HG03565 (cell line): ENCODE data around the gene RPL26.
"Not testable (repeated sequence)": the region's sequence is repeated elsewhere in the genome, so short reads cannot be mapped to it uniquely, and the experiment has no call there.

ENCODE experiments used
- ATAC-seq: cut with Tn5 transposase; IDR thresholded peaks from one replicate; pipeline ENCODE4 v1.9.1; 2021; ENCODE audit warnings: mild to moderate bottlenecking, moderate library complexity; ENCODE audit not compliant: unreplicated experiment

RPL26 gene

DNA sequence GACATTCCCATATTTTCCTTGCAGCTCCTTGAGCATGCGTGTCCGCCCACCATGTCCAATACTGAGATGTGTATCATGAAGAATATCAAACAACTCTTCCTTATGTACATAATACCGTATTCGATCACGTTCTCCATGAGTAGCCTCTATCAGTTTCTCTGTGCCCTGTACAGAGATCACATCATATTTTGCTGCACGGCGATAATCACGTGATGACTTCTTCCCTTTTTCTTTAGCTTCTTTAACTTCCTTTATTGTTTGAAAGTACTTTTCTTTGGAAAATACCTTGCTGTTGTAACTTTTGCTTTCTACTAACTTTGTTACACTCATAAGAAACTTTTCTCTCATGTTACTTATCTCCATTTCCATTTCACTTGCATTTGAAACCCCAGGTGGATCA lies 13.0 kb downstream of the RPL26 start:
- no peak for ATAC-seq

DNA sequence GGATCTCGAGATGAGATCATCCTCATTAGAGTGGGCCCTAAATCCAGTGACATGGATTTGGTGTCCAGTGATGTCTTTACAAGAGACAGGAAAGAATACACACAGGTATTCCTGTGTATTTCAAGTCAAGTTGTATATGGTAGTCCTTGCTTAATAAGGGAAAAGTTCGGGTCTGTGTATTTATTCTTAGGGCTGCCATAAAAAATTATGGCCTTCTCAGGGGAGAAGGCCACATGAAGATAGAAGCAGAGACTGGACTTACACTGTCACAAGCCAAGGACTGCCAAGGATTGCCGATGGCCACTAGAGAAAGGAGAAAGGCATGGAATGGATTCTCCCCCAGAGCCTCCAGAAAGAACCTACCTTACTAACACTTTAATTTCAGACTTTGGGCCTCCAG lies 14.8 kb downstream of the RPL26 start:
- no peak for ATAC-seq

DNA sequence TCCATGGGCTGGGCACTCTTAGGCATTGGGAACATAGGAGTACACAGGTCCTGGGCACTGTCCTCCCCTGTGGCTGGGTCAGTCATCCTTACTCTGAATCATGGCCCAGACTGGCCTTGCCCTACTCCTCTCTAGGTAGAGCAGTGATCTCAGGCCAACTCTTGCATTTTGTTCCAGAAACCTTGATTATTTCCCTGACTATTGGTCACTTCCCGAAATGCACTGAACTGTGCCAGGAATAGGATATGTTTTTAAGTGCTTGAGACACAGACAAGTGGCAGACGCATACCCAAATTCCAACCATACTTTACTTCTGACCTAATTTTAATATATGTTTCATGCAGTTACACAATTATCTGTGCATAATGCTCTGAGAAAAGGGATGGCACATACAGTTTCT lies 16.8 kb downstream of the RPL26 start:
- no peak for ATAC-seq

DNA sequence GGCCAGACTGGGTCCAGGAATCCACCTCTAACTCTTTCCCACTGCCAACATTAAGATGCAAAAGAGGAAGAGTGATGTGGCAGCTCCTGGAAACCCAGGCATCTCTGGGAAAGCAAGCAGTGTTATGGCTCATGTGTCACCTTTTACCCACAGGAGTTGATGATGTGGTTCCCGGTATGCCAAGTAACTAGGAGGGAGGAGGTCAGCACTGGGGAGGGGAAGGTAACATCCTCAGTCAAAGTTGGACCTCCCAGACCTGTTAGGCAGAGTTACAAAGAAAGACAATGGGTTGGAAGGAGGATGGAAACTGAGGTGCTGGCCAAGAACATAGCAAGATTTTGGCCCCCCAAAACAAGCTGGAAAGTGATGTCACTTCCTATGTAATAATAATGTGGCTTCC lies 17.9 kb downstream of the RPL26 start:
- no peak for ATAC-seq

DNA sequence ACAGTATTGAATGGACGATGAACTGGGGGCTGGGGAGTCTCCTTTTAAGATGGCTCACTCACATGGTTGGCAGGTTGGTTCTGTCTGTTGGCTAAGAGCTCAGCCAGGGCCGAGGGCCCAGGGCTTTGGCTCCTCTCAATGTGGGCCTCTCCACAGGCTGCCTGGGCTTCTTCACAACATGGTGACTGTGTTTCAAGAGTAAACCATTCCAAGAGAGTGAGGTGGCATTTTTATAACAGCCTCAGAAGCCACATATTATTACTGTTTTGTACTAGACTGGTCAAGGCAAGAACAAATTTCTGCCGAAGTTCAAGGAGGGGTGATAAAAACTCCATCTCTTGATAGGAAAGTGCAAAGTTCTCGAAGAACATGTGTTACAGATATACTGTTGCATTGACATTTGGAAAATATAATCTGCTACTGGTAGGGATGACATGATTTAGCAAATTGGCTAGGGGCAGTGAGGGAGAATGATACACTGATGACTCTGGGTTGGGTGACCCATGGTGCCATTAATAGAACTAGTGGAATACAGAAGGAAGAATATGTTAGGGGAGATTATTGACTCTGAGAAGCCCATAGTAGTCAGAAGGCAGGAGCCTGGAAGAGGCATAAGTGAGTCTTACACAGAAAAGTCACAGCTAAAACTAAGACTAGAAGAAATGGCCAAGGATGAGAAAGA lies 20.2 kb downstream of the RPL26 start:
- ATAC-seq = no peak

DNA sequence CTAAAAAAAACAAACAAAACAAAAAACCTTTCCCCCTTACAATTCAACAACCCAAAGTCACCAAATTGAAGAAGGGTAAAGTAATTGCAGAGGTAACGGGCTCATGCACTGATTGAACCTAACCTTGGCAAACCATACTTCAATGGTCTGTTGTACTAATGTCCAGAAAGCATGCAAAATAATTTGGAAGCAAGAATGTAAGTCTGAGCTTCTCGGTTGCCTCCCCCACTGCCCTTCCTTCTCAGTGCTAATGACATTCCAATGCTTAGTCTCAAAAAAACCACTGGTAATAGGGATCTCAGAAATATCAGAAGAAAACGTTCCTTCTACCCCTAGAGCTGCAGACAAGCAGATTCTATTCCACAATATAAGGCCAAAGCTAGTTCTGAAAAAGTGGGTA lies 22.2 kb downstream of the RPL26 start:
- no peak for ATAC-seq

DNA sequence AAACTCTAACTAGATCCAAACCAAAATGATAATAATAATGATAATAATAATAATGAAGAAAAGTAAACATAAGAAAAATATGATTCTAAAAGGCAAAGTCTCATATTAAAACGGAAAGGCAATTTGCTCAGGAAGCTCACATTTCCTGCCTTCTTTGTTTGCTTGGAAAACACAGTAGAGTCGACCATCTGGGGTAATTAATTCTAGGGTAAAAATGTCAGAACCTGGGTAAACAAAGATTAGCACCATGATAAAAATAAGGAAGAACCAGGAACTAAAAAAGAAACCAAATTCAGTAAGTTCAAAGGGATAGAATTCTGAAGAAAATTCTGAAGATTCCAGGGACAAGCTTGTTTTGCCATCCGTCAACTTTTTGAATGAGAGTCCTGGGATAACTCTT lies 22.7 kb downstream of the RPL26 start:
- no peak for ATAC-seq

DNA sequence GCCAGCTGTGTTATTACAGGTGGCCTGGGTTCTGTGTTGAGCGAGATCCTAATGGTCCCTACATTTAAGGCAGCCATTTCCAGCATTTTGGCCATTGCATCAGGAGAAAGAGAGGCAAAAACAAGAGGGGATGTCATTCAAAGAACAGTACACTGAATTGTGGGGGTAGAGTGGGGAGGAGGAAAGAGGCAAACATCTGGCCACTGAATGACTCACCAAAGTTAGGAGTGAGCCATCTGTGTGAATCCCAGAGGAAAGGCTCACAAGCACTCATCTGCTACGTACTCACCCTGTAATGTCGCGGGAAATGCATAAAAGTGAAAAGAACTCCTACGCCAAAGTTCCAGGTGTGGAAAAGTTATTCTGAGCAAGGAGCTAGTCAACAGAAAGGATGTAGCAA lies 23.2 kb downstream of the RPL26 start:
- no peak for ATAC-seq

DNA sequence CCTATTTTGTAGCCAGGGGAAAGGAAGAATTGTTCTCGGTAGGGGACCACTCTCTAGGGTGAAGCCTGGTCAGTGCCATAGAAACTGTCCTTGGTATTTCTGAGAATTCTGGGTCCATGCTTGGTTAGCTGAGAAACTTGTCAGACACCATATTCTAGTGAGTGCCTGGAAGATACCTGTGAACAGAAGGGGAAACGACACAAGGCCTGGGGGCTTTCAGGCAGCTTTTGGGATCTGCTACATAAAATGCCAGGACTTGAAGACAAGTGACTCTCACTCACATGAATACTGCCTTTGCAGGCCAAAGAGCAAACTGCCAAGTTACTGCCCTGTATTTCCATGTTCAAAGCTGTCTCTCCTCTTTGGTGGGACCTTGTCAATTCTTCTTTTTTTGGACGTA lies 25.1 kb downstream of the RPL26 start:
- ATAC-seq = no peak

DNA sequence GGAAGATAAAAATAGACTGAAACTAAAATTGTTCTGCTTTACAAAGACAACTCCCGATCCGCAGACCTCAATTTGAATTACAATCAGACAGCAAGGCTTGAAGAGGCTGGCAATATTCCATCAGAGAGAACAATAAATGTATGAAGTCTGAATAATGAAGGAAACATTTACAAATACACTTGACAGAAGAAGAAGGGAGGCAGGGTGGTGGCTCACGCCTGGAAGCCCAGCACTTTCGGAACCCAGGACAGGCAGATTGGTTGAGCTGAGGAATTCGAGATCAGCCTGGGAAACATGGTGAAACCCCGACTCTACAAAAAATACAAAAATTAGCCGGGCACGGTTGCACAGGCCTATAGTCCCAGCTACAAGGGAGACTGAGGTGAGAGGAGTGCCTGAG lies 28.8 kb downstream of the RPL26 start:
- ATAC-seq = no peak

DNA sequence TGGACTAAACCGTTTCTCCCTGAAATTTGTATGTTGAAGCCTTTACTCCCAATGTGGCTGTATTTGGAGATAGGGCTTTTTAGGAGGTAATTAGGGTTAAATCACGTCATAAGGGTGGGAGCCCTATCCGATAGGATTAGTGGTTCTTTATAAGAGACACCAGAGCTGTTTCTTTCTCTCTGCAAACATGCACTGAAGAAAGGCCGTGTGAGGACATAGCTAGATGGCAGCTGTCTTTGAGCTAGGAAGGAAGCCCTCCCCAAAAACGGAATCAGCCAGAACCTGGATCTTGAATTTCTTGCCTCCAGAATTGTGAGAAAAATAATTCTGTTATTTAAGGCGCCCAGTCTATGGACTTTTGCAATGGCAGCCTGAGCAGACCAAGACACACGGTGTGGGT lies 29.3 kb downstream of the RPL26 start:
- no peak for ATAC-seq

DNA sequence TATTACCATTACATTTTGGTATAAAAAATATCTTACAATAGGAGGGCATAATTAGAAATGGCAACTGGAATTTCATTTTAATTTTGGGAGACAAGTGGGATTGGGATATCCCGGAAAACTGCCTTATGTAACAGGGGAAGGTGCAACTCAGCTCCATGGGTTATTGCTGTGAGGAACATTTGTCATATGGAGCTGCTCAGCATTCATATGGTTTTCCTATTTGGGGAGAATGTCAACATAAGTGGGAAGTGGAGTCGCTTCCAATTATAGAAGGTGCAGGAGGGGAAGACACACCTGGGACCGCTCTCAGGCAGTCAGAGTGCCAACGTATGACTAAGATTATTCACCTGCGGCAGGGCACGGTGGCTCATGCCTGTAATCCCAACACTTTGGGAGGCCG lies 32.7 kb downstream of the RPL26 start:
- no peak for ATAC-seq

DNA sequence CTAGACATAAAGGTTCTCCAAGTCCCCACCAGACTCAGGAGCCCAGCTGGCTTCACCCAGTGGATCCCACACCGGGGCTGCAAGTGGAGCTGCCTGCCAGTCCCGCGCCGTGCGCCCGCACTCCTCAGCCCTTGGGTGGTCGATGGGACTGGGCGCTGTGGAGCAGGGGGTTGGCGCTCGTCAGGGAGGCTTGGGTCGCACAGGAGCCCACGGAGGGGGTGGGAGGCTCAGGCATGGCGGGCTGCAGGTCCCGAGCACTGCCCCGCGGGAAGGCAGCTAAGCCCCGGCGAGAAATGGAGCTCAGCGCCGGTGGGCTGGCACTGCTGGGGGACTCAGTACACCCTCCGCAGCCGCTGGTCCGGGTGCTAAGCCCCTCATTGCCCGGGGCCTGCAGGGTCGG lies 36.0 kb downstream of the RPL26 start:
- not testable (repeated sequence) for ATAC-seq

DNA sequence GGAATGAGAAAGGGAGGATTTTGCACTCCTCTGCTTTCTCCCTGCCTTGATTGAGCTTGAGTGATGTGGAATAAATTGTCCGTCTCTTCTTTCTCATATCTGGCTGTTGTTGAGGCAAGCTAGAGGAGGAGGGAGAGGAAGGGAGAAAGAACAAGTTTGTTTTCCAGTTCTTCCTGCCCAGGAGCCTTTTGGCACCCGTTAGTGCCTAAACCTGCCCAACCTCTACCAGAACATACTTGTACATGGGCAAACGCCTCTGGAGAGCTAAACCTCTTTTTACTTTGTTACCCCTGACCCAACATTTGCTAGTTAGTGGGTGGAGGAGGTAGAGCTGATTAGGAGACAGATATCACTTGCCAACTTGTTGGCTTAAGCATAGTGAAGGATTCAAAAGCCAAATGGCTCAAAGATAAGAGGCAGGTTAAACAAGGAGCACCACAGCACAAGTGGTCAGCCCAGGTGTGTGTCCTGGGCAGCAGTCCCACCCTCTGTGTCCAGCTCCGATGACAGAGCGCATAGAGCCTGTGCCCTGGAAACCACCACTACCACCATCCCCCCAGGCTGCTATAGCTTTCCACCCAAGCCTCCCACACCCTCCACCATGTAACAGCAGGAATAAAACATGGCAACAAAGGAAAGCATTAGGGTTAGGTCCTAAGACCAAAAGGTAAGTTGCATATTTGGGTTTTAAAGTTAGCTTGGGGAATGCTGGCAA lies 36.9 kb downstream of the RPL26 start:
- no peak for ATAC-seq

DNA sequence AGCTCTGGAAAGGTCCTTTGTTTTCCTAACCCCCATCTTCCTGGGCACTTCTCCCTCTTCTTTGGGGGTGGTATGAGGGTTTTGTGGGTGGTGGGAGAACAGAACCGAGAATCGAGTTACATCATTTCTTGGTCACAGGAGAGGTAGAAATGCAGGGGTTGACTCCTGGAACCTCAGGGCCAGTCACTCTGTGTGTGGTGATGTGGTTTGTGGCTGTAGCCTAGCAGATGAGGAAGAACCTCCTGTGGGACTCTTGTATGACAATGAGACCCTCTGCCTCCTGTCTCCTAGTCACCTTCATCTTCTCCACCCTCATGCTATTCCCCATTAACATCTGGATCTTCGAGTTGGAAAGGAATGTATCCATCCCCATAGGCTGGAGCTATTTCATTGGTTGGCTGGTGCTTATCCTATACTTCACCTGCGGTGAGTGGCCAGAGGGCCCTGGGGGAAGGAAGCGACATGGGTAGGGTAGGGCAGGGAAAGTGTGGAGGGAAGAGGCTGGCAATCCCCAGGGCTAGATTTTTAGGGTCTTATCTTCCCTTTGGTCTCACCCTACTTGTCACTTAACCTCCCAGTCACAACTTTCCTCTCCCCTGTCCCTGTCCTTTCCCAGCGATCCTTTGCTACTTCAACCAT lies 37.8 kb downstream of the RPL26 start:
- no peak for ATAC-seq

DNA sequence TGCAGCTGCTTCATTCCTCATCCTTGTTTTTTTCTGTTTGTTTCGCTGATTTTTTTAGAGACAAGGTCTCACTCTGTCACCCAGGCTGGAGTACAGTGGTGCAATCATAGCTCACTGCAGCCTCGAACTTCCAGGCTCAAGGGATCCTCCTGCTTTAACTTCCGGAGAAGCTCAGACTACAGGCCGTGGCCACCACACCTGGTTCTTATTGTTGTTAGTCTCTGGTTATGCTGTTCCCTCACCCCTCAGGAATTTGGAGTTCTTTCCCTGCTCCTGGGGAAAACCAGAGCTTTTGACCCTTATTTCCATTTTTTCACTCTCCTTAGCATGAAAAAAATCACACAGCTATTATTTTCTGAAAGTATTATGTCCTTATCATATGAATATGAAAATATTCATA lies 41.5 kb downstream of the RPL26 start:
- ATAC-seq = no peak

DNA sequence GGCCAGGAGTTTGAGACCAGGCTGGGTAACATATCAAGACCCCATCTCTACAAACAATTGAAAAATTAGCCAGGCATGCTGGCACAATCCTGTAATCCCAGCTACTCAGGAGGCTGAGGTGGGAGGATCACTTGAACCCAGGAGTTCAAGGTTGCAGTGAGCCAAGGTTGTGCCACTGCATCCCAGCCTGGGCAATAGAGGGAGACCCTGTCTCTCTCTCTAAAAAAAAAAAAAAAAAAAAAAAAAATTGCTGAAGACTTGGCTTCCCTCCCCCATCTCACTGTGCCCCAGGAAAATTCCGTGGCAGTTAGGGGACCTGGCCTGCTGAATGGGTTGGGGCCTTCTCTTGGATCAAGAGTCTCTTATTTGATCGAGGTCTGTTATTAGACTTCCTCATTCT lies 43.5 kb downstream of the RPL26 start, which contains the start of gene ODF4:
Gene ODF4, plus strand, starts transcription at position 301 of the 400 bp plus-strand sequence. CDS start 212 bp downstream, outside the sequence.
- ATAC-seq = no peak

DNA sequence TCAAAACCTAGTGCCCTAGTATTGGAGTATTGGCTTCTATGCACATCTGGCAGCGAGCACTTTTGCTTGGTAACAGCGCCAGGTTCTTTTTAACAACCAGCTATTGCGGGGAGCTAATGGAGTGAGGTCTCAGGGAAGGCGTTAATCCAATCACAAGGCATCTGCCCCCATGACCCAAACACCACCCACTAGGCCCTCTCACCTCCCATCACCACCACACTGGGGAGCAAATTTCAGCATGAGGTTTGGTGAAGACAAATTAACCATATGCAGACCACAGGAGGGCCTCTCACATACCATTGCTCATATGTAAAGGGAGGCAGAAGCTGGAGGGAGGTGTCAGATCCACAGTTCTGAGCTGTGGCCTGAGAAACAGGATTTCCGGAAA lies 44.2 kb downstream of the RPL26 start:
- ATAC-seq = no peak

DNA sequence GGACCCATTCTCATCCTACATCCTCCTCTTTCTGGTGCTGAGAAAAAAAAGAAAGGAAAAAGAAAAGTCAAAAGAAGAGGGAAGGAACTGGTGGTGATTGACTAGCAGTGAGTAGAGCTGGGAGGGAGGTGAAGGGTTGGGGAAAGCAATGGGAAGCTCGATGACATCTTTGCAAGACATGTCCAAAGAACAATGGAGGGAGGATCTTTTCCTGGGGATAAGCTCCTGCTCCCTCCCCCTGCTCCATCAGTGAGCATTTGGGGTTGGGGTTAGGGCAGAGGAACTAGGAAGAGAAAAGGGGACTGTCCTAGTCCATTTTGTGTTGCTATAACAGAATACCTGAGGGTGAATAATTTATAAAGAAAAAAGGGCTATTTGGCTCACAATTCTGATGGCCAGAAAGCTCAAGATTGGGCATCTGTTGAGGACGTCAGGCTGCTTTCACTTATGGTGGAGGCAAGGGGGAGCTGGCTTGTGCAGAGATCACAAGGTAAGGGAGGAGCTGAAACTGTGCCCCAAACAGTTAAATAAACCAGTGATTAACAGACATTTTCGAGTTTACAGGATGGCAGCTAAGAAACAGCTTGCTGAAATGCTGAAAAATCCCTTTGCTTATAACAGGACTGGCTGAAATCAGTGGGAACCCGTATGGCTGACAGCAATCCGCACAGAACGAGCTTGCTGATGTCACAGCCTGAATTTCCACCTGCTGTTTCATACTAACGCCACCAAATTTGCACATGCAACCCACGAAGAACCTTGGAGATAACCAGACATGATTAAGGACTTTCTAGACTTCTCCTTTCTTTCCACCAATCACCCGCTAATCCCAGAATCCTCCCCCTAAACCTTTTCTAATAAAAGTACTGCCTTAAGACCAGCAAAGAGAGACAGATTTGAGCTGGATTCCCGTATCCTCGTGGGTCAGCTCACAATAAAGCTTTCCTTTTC lies 44.9 kb downstream of the RPL26 start:
- ATAC-seq = no peak

DNA sequence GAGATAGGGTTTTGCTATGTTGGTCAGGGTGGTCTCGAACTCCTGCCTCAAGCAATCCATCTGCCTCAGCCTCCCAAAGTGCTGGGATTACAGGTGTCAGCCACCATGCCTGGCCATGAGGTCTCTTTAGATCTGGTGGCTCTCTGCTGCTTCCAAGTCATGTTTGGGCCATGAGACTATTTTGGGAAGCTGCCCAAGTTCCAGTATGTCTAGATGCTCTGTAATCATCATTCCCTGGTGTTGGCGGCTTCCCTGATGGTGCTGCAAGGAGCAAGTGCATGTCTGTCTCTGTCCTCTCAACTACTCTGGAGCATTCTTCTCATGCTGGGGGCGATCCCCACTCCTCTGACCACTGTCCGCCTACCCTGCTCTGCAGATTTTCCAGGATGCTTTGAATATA lies 49.7 kb downstream of the RPL26 start:
- no peak for ATAC-seq

DNA sequence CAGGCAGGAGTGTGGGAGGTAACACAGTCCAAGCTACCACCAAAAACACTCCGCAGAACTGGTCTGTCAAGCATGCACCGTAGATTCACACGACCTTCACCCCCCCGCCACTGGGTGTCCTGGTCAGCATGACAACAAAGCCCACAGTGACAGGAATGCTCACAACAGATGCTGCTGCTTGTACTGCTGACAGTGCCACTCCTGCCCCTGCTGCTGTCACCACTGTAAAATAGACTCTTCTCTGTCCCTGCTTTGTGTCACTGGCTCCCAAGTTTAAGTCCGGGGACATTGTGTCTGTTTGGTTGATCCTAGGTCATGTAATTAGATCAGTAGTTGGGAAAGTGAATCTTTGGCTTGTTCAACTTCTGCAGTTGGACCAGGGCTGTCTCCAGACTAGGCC lies 50.3 kb downstream of the RPL26 start:
- no peak for ATAC-seq
